HepG2 (cell line): Measurements from ENCODE around the gene SELL. TPM values are rescaled to one million over a fixed set of nuclear protein-coding genes. Genes with fewer than 3 reads are reported as not detected.

ENCODE experiments used
- AHDC1 ChIP-seq: sonication (generic); formaldehyde crosslinking; IDR thresholded peaks from 2 replicates; pipeline ENCODE4 v1.5.1; 2020; ENCODE audit warnings: mild to moderate bottlenecking, missing genetic modification reagents, borderline replicate concordance
- STAT6 ChIP-seq: sonication (generic); formaldehyde crosslinking; IDR thresholded peaks from 2 replicates; pipeline ENCODE4 v1.4.0; 2020; ENCODE audit warnings: missing genetic modification reagents, mild to moderate bottlenecking, borderline replicate concordance
- ZNF160 ChIP-seq: sonication (generic); formaldehyde crosslinking; IDR thresholded peaks from 2 replicates; pipeline ENCODE4 v1.8.0; 2022; ENCODE audit warnings: mild to moderate bottlenecking, inconsistent platforms, missing genetic modification reagents
- ZNF180 ChIP-seq: sonication (generic); formaldehyde crosslinking; IDR thresholded peaks from 2 replicates; pipeline ENCODE4 v1.4.0; 2020; ENCODE audit warnings: low read depth, missing genetic modification reagents, borderline replicate concordance
- ZNF3 ChIP-seq: IDR thresholded peaks from 2 replicates; pipeline ENCODE4 v1.7.0; 2017; ENCODE audit warnings: inconsistent platforms
- ZSCAN21 ChIP-seq: sonication (generic); formaldehyde crosslinking; IDR thresholded peaks from 2 replicates; pipeline ENCODE4 v1.8.0; 2022; ENCODE audit warnings: mild to moderate bottlenecking, missing genetic modification reagents, moderate library complexity, borderline replicate concordance
- polyA plus RNA-seq, 8 experiments: library from polyadenylated mRNA; depleted of rRNA in 3 of 8; stranded (reverse) in 7 of 8; unstranded in 1 of 8; fragments of >200 nt; fragmentation: Illumina TruSeq in 4 of 8; extraction: Trizol in 4 of 8; gene quantifications; 2 replicates each; pipeline versions ENCODE4 v1.2.1 to v1.2.3, GENCODE V29; 2011 to 2016; ENCODE audit warnings: low read depth in 4 of 8, missing spikeins in 1 of 8, mixed read lengths in 1 of 8; ENCODE audit not compliant: insufficient read depth in 1 of 8
- total RNA-seq, 5 experiments: library from RNA; depleted of rRNA; stranded (reverse); fragments of >200 nt; fragmentation: Illumina TruSeq; extraction: Trizol; gene quantifications; 2 replicates each; pipeline ENCODE4 v1.2.3, GENCODE V29; 2016; ENCODE audit warnings: low read depth in 1 of 5
- TF ChIP-seq, protein P1 (sequence below): sonication (generic); formaldehyde crosslinking; IDR thresholded peaks from 2 replicates; pipeline ENCODE4 v1.4.0; 2020; ENCODE audit warnings: missing genetic modification reagents, borderline replicate concordance
- TF ChIP-seq, protein P2 (sequence below): sonication (generic); formaldehyde crosslinking; IDR thresholded peaks from 2 replicates; pipeline ENCODE4 v1.8.0; 2022; ENCODE audit warnings: mild to moderate bottlenecking, missing genetic modification reagents

Gene SELL
- total and polyA plus RNA-seq, 2 of the 13 experiments (the other 11 are each of a cell fraction or from before 2014, with no cell fraction given), result 0.13 to 0.18 TPM

- TF ChIP-seq, protein P1, sequence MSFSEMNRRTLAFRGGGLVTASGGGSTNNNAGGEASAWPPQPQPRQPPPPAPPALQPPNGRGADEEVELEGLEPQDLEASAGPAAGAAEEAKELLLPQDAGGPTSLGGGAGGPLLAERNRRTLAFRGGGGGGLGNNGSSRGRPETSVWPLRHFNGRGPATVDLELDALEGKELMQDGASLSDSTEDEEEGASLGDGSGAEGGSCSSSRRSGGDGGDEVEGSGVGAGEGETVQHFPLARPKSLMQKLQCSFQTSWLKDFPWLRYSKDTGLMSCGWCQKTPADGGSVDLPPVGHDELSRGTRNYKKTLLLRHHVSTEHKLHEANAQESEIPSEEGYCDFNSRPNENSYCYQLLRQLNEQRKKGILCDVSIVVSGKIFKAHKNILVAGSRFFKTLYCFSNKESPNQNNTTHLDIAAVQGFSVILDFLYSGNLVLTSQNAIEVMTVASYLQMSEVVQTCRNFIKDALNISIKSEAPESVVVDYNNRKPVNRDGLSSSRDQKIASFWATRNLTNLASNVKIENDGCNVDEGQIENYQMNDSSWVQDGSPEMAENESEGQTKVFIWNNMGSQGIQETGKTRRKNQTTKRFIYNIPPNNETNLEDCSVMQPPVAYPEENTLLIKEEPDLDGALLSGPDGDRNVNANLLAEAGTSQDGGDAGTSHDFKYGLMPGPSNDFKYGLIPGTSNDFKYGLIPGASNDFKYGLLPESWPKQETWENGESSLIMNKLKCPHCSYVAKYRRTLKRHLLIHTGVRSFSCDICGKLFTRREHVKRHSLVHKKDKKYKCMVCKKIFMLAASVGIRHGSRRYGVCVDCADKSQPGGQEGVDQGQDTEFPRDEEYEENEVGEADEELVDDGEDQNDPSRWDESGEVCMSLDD, result no peak
- no peak for TF ChIP-seq ZSCAN21 (CRISPR knock-in tag)
- no peak for TF ChIP-seq STAT6 (CRISPR knock-in tag)
- TF ChIP-seq AHDC1, result no peak
- TF ChIP-seq ZNF160 (CRISPR knock-in tag), result no peak
- TF ChIP-seq, protein P2, sequence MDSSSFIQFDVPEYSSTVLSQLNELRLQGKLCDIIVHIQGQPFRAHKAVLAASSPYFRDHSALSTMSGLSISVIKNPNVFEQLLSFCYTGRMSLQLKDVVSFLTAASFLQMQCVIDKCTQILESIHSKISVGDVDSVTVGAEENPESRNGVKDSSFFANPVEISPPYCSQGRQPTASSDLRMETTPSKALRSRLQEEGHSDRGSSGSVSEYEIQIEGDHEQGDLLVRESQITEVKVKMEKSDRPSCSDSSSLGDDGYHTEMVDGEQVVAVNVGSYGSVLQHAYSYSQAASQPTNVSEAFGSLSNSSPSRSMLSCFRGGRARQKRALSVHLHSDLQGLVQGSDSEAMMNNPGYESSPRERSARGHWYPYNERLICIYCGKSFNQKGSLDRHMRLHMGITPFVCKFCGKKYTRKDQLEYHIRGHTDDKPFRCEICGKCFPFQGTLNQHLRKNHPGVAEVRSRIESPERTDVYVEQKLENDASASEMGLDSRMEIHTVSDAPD (CRISPR knock-in tag), result no peak
- TF ChIP-seq ZNF3 (CRISPR knock-in tag), result no peak
- TF ChIP-seq ZNF180 (CRISPR knock-in tag), result no peak
These were observed 18.5 kb downstream of the SELL start (continued) for GRCh38 chr1:169692756-169693460.
